DND-41 (cell line): ENCODE measurements around the gene LAMTOR4.

Experiments used
- EZH2 ChIP-seq: IDR thresholded peaks from 3 replicates; pipeline ENCODE4 v1.6.1; 2012; ENCODE audit warnings: borderline replicate concordance, low read depth, mild to moderate bottlenecking, moderate library complexity, low read length, inconsistent platforms; ENCODE audit not compliant: severe bottlenecking
- TF ChIP-seq, protein P1 (sequence below): IDR thresholded peaks from 2 replicates; pipeline ENCODE4 v1.5.1; 2012; ENCODE audit warnings: borderline replicate concordance, low read length, moderate library complexity, mild to moderate bottlenecking; ENCODE audit not compliant: poor library complexity, severe bottlenecking; ENCODE audit errors: extremely low read depth

DNA sequence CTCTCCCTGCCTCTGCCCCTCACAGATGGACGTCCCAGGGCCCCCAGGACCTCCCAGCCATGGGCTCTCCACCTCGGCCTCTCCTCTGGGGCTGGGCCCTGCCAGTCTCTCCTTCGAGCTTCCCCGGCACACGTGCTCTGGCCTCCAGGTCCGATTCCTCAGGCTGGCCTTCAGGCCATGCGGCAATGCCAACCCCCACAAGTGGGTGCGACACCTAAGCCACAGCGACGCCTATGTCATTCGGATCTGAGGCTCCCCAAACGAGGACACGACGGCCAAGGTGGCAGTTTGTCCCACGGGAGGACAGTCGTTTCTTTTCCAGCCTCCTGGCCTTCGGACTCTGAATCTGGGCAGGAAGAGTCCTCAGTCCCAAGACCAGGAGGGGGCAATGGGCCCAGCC lies 42.1 kb upstream of the LAMTOR4 start:
- TF ChIP-seq, protein P1, sequence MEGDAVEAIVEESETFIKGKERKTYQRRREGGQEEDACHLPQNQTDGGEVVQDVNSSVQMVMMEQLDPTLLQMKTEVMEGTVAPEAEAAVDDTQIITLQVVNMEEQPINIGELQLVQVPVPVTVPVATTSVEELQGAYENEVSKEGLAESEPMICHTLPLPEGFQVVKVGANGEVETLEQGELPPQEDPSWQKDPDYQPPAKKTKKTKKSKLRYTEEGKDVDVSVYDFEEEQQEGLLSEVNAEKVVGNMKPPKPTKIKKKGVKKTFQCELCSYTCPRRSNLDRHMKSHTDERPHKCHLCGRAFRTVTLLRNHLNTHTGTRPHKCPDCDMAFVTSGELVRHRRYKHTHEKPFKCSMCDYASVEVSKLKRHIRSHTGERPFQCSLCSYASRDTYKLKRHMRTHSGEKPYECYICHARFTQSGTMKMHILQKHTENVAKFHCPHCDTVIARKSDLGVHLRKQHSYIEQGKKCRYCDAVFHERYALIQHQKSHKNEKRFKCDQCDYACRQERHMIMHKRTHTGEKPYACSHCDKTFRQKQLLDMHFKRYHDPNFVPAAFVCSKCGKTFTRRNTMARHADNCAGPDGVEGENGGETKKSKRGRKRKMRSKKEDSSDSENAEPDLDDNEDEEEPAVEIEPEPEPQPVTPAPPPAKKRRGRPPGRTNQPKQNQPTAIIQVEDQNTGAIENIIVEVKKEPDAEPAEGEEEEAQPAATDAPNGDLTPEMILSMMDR = no peak
- no peak for TF ChIP-seq EZH2
